ENCODE measurements around the gene NUDT2.

DNA sequence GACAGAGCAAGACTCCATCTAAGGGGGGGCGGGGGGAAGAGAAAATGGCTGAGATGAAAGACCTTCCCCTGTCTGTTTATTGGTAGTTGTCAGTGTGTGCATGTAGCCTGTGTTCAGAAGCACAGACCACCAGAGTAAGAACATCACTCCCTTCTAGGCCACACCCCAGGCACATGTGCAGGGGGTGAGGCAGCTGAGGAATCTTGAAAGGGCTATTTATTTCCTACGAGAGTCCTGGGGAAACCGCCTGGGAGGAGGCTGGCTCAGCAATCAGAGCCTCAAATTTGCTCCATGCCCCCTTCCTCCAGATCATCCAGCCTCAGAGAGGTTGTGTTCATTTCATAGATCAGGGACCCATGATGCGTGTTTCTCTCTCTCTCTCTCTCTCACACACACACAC is 40.3 kb downstream of the NUDT2 start:
- TF ChIP-seq EZH2 (IDR thresholded peaks at IDR 0.05; ENCODE audit: low read length, missing control alignments): no peak
- no peak for TF ChIP-seq CTCF (conservative IDR thresholded peaks at IDR 0.05 in 1 of 2, IDR thresholded peaks at IDR 0.05 in 1 of 2; ENCODE audit: low read depth in 1 of 2, low read length in 2 of 2)

All from fibroblast of lung (primary cell).